Measurements from ENCODE around the gene MGAT5. TPM values are rescaled to one million over a fixed set of nuclear protein-coding genes. Genes with fewer than 3 reads are reported as not detected.

MGAT5 gene
- total and polyA plus RNA-seq, 2 donors = 17.0 to 49.4 TPM

- 92% methylated on average over 2 of the region's 2 CpGs for WGBS
- H3K36me3 ChIP-seq (ENCODE audit: insufficient read depth) = no peaks in the 10 kb centered on the region
- H3K4me1 ChIP-seq (ENCODE audit: insufficient read depth) = no peaks in the 10 kb centered on the region
- no peak overlapping the region for H3K4me3 ChIP-seq (ENCODE audit: low read depth, low read length)
- DNase-seq (ENCODE audit: extremely low spot score) = no peak
- H3K27ac ChIP-seq (ENCODE audit: low read depth) = no peak overlapping the region
Measured at GRCh38 chr2:134431838-134432434, 178.1 kb downstream of the MGAT5 start.

- Histone ChIP-seq H3K4me3 (ENCODE audit: low read depth, low read length) (no peak overlapping the region), H3K36me3 (ENCODE audit: insufficient read depth) (no peaks in the 10 kb centered on the region), H3K4me1 (ENCODE audit: insufficient read depth) (no peaks in the 10 kb centered on the region), H3K27ac (ENCODE audit: low read depth) (no peak overlapping the region)
- no peak for DNase-seq (ENCODE audit: extremely low spot score)
- 94% methylated on average over 3 of the region's 3 CpGs for WGBS
Measured at GRCh38 chr2:134432435-134432883, 178.6 kb downstream of the MGAT5 start.

- Histone ChIP-seq H3K4me1 (ENCODE audit: insufficient read depth) (no peaks in the 10 kb centered on the region), H3K36me3 (ENCODE audit: insufficient read depth) (no peaks in the 10 kb centered on the region), H3K4me3 (ENCODE audit: low read depth, low read length) (no peak overlapping the region), H3K27ac (ENCODE audit: low read depth) (no peak overlapping the region)
- 80% methylated on average over 7 of the region's 7 CpGs for WGBS
- no peak for DNase-seq (ENCODE audit: extremely low spot score)
Measured at GRCh38 chr2:134433469-134433868, 179.6 kb downstream of the MGAT5 start.

GRCh38 chr2:134433979-134434378, 180.1 kb downstream of the MGAT5 start:
- DNase-seq (ENCODE audit: extremely low spot score) = no peak
- no peak overlapping the region for H3K4me3 ChIP-seq (ENCODE audit: low read depth, low read length)
- H3K36me3 ChIP-seq (ENCODE audit: insufficient read depth) = no peaks in the 10 kb centered on the region
- no peak overlapping the region for H3K27ac ChIP-seq (ENCODE audit: low read depth)
- no peaks in the 10 kb centered on the region for H3K4me1 ChIP-seq (ENCODE audit: insufficient read depth)
- 96% methylated on average over 6 of the region's 6 CpGs for WGBS

GRCh38 chr2:134435505-134435904, 181.6 kb downstream of the MGAT5 start:
- Histone ChIP-seq H3K4me1 (ENCODE audit: insufficient read depth) (no peaks in the 10 kb centered on the region), H3K27ac (ENCODE audit: low read depth) (no peak overlapping the region), H3K36me3 (ENCODE audit: insufficient read depth) (no peaks in the 10 kb centered on the region), H3K4me3 (ENCODE audit: low read depth, low read length) (no peak overlapping the region)
- DNase-seq (ENCODE audit: extremely low spot score) = no peak
- WGBS = 97% methylated on average over 4 of the region's 4 CpGs

- DNase-seq (ENCODE audit: extremely low spot score) = no peak
- Histone ChIP-seq H3K36me3 (ENCODE audit: insufficient read depth) (no peaks in the 10 kb centered on the region), H3K4me3 (ENCODE audit: low read depth, low read length) (no peak overlapping the region), H3K4me1 (ENCODE audit: insufficient read depth) (no peaks in the 10 kb centered on the region), H3K27ac (ENCODE audit: low read depth) (no peak overlapping the region)
Measured at GRCh38 chr2:134435936-134436335, 182.1 kb downstream of the MGAT5 start.

GRCh38 chr2:134436706-134437105, 182.8 kb downstream of the MGAT5 start:
- H3K27ac ChIP-seq (ENCODE audit: low read depth) = no peak overlapping the region
- DNase-seq (ENCODE audit: extremely low spot score) = no peak
- no peaks in the 10 kb centered on the region for H3K36me3 ChIP-seq (ENCODE audit: insufficient read depth)
- WGBS = 96% methylated on average over 7 of the region's 7 CpGs
- no peaks in the 10 kb centered on the region for H3K4me1 ChIP-seq (ENCODE audit: insufficient read depth)
- H3K4me3 ChIP-seq (ENCODE audit: low read depth, low read length) = no peak overlapping the region

- no peaks in the 10 kb centered on the region for H3K36me3 ChIP-seq (ENCODE audit: insufficient read depth)
- H3K4me1 ChIP-seq (ENCODE audit: insufficient read depth) = no peaks in the 10 kb centered on the region
- no peak overlapping the region for H3K27ac ChIP-seq (ENCODE audit: low read depth)
- no peak for DNase-seq (ENCODE audit: extremely low spot score)
- no peak overlapping the region for H3K4me3 ChIP-seq (ENCODE audit: low read depth, low read length)
- WGBS = 96% methylated on average over 3 of the region's 3 CpGs
Measured at GRCh38 chr2:134438371-134438770, 184.5 kb downstream of the MGAT5 start.

- Histone ChIP-seq H3K36me3 (ENCODE audit: insufficient read depth) (no peaks in the 10 kb centered on the region), H3K4me1 (ENCODE audit: insufficient read depth) (no peaks in the 10 kb centered on the region), H3K4me3 (ENCODE audit: low read depth, low read length) (no peak overlapping the region), H3K27ac (ENCODE audit: low read depth) (no peak overlapping the region)
- WGBS = 97% methylated on average over 16 of the region's 16 CpGs
- DNase-seq (ENCODE audit: extremely low spot score) = no peak
Measured at GRCh38 chr2:134440336-134440909, 186.6 kb downstream of the MGAT5 start.

GRCh38 chr2:134441153-134441863, 187.4 kb downstream of the MGAT5 start:
- no peak for DNase-seq (ENCODE audit: extremely low spot score)
- Histone ChIP-seq H3K36me3 (ENCODE audit: insufficient read depth) (no peaks in the 10 kb centered on the region), H3K27ac (ENCODE audit: low read depth) (no peak overlapping the region), H3K4me1 (ENCODE audit: insufficient read depth) (no peaks in the 10 kb centered on the region), H3K4me3 (ENCODE audit: low read depth, low read length) (no peak overlapping the region)
- WGBS = 98% methylated on average over 11 of the region's 11 CpGs

GRCh38 chr2:134443814-134444480, 190.1 kb downstream of the MGAT5 start:
- H3K4me3 ChIP-seq (ENCODE audit: low read depth, low read length) = no peak overlapping the region
- WGBS = 76% methylated on average over 11 of the region's 11 CpGs
- H3K36me3 ChIP-seq (ENCODE audit: insufficient read depth) = no peaks in the 10 kb centered on the region
- no peaks in the 10 kb centered on the region for H3K4me1 ChIP-seq (ENCODE audit: insufficient read depth)
- no peak overlapping the region for H3K27ac ChIP-seq (ENCODE audit: low read depth)
- no peak for DNase-seq (ENCODE audit: extremely low spot score)

- 96% methylated on average over 4 of the region's 4 CpGs for WGBS
- Histone ChIP-seq H3K27ac (ENCODE audit: low read depth) (no peak overlapping the region), H3K36me3 (ENCODE audit: insufficient read depth) (no peaks in the 10 kb centered on the region), H3K4me1 (ENCODE audit: insufficient read depth) (no peaks in the 10 kb centered on the region), H3K4me3 (ENCODE audit: low read depth, low read length) (no peak overlapping the region)
- DNase-seq (ENCODE audit: extremely low spot score) = no peak
Measured at GRCh38 chr2:134445116-134445515, 191.2 kb downstream of the MGAT5 start.

- Histone ChIP-seq H3K4me3 (ENCODE audit: low read depth, low read length) (no peak overlapping the region), H3K36me3 (ENCODE audit: insufficient read depth) (no peaks in the 10 kb centered on the region), H3K27ac (ENCODE audit: low read depth) (no peak overlapping the region), H3K4me1 (ENCODE audit: insufficient read depth) (no peaks in the 10 kb centered on the region)
- WGBS = 76% methylated on average over 11 of the region's 11 CpGs
- DNase-seq (ENCODE audit: extremely low spot score) = no peak
Measured at GRCh38 chr2:134445985-134446382, 192.1 kb downstream of the MGAT5 start.
